Stomach (tissue), 9 donors: Measurements from ENCODE around the gene ESD. TPM values are rescaled to one million over a fixed set of nuclear protein-coding genes. Genes with fewer than 3 reads are reported as not detected.

ENCODE experiments used
- DNase-seq, 2 donors: peaks; one replicate each; pipeline versions ENCODE4 v3.0.0 to v3.0.0-alpha.2; 2013 to 2019
- H3K27ac ChIP-seq, 5 donors: fragments of 200-600 bp in 4 of 5; sonication (generic) in 4 of 5; one replicate each; pipeline ENCODE4 v1.5.1; 2013 to 2019; ENCODE audit warnings: mild to moderate bottlenecking in 1 of 5, moderate library complexity in 1 of 5
- H3K27me3 ChIP-seq, 3 donors: fragments of 200-600 bp; sonication (generic); one replicate each; pipeline ENCODE4 v1.5.1; 2017 to 2019; ENCODE audit warnings: mixed run types in 1 of 3
- H3K36me3 ChIP-seq, 4 donors: fragments of 200-600 bp; sonication (generic); 1 replicate in 3 of 4; 2 replicates in 1 of 4; pipeline ENCODE4 v1.5.1; 2016 to 2019
- H3K4me1 ChIP-seq, 4 donors: fragments of 200-600 bp; sonication (generic); one replicate each; pipeline ENCODE4 v1.5.1; 2016 to 2019
- H3K4me3 ChIP-seq, 4 donors: fragments of 200-600 bp; sonication (generic) in 3 of 4; one replicate each; pipeline ENCODE4 v1.5.1; 2016 to 2019; ENCODE audit warnings: mild to moderate bottlenecking in 1 of 4
- H3K9me3 ChIP-seq, 4 donors: fragments of 200-600 bp; sonication (generic); one replicate each; pipeline ENCODE4 v1.5.1; 2016 to 2019
- EP300 ChIP-seq: sonication (generic); formaldehyde crosslinking; IDR thresholded peaks from one replicate; pipeline ENCODE4 v1.6.1; 2017; ENCODE audit warnings: antibody characterized with exemption
- POLR2A ChIP-seq, 4 donors: fragments of 450-650 bp; IDR thresholded peaks; one replicate each; pipeline ENCODE4 v1.6.1; 2016; ENCODE audit warnings: antibody characterized with exemption in 4 of 4, control low read depth in 2 of 4, mild to moderate bottlenecking in 1 of 4, moderate library complexity in 1 of 4
- POLR2AphosphoS5 ChIP-seq, 3 donors: sonication (generic); formaldehyde crosslinking; IDR thresholded peaks; one replicate each; pipeline ENCODE4 v1.6.1; 2016; ENCODE audit warnings: antibody characterized with exemption in 3 of 3
- WGBS, 5 donors: extraction: QIAGEN DNeasy Blood & Tissue Kit in 3 of 5; methylation state at CpG; one replicate each; pipeline versions ENCODE4 v1.1.5 to v1.1.7; 2013 to 2018; 5-methylcytosine and 5-hydroxymethylcytosine counted together
- intact Hi-C: fragments of 100-400 bp; cut with DNase I; formaldehyde crosslinking; loops from one replicate; pipeline ENCODE4 v1.15.1; 2023; ENCODE audit warnings: low total_unique reads
- polyA plus RNA-seq, 3 donors: library from polyadenylated mRNA; stranded (reverse); fragments of 200-250 nt; gene quantifications; one replicate each; pipeline ENCODE4 v1.2.3, GENCODE V29; 2013
- total RNA-seq, 5 donors: library from RNA; depleted of rRNA; stranded (reverse); fragments of >200 nt; gene quantifications; one replicate each; pipeline versions ENCODE4 v1.1.0 to v1.2.3, GENCODE V29; 2014 to 2016
- TF ChIP-seq, protein P1 (sequence below), 7 experiments: fragments of 450-650 bp in 4 of 7; fragments of 200-600 bp in 3 of 7; sonication (generic) in 3 of 7; IDR thresholded peaks; one replicate each; pipeline ENCODE4 v1.5.1; 2016 to 2019; ENCODE audit warnings: antibody characterized with exemption in 7 of 7, control low read depth in 2 of 7, mild to moderate bottlenecking in 1 of 7
- donor health status: healthy with polysubstance abuse.
- donor health status: Bipolar disorder and iron deficiency.
- donor health status: healthy.

ESD gene
- total and polyA plus RNA-seq, 8 donors = 26.8 to 116 (median 93.9) TPM

DNA sequence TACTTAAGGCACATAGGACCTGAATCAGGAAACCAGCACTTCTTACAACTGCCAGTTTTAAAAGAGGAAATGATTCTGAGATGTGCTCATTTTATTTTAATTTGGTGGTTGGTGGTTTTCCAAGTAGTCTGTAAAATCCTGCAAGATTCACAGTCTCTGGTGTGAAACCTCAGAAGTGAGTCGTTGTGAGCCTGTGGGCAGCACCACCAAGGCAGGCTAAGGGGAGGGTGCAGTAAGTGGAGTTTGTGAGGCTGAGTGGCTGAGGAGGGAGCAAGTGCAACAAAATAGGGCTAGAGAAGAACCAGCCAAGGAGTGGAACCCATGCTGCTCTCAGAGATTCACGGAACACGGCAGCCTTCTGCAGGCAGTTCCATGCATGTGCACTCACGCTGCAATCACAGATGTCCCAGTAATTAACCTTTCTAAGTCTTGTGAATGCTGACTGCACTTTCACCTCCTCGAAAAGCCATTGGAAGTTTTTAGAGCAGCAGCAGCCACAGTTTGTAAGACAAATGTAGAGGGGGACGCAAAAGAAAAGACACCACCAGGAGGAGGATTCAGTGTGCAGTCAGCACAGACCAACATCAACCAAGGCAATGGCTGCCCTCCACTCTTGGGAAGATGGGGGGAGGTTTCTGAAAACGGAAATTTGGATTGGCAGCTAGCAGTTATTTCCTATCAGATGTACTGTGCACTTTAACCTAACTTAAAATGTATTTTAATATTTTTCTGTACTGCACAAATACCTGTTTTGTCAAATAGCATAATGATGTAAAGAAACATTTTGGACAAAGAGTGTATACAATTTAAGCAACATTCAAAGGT, 44.9 kb downstream of the ESD start:
- 53 to 72% (median 70%) methylated on average over 7 of the region's 7 CpGs for WGBS, 5 donors
- intact Hi-C loops = no loop called here
- H3K4me3 ChIP-seq = no peak overlapping the region
- no peaks in the 10 kb centered on the region for H3K9me3 ChIP-seq
- TF ChIP-seq, protein P1, sequence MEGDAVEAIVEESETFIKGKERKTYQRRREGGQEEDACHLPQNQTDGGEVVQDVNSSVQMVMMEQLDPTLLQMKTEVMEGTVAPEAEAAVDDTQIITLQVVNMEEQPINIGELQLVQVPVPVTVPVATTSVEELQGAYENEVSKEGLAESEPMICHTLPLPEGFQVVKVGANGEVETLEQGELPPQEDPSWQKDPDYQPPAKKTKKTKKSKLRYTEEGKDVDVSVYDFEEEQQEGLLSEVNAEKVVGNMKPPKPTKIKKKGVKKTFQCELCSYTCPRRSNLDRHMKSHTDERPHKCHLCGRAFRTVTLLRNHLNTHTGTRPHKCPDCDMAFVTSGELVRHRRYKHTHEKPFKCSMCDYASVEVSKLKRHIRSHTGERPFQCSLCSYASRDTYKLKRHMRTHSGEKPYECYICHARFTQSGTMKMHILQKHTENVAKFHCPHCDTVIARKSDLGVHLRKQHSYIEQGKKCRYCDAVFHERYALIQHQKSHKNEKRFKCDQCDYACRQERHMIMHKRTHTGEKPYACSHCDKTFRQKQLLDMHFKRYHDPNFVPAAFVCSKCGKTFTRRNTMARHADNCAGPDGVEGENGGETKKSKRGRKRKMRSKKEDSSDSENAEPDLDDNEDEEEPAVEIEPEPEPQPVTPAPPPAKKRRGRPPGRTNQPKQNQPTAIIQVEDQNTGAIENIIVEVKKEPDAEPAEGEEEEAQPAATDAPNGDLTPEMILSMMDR (IDR thresholded peaks at IDR 0.05) = no peak
- TF ChIP-seq POLR2A (IDR thresholded peaks at IDR 0.05) (no peak), EP300 (no peak), POLR2AphosphoS5 (IDR thresholded peaks at IDR 0.05) (no peak)
- peaks cover 0 to 24% (median 5%) of the 10 kb centered on the region in 4 donors for H3K4me1 ChIP-seq
- no peaks in the 10 kb centered on the region for H3K27me3 ChIP-seq
- peak in 1 of 2 donors; percentile 35 for DNase-seq
- peaks cover 31 to 51% (median 51%) of the 10 kb centered on the region in 4 donors for H3K36me3 ChIP-seq
- H3K27ac ChIP-seq = no peak overlapping the region

DNA sequence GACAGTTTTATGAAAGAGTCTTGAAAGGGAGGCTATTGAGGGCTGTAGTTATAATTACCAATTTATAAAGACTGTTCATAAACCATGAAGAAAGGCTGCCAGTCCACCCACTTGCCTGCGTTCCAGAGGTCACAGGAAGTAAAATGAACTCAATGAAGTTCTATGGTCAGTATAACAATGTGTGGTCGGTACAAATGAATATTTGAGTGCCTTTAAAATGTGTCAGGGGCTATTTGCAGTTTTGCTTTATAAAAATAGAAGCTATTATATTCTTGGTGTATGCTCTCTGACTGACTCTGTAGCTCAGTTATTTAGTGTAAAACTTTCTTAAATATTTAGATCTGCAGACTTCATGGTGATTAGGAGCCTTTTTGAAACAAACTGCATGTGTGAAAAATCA, 47.0 kb downstream of the ESD start:
- H3K27ac ChIP-seq = no peak overlapping the region
- no peaks in the 10 kb centered on the region for H3K27me3 ChIP-seq
- H3K4me3 ChIP-seq = no peak overlapping the region
- WGBS, 5 donors = 64 to 70% (median 70%) methylated on average over 2 of the region's 2 CpGs
- DNase-seq = no peak
- H3K9me3 ChIP-seq = no peaks in the 10 kb centered on the region
- peaks cover 36 to 72% (median 70%) of the 10 kb centered on the region in 4 donors for H3K36me3 ChIP-seq
- TF ChIP-seq, protein P1 (IDR thresholded peaks at IDR 0.05) = no peak
- TF ChIP-seq POLR2A (IDR thresholded peaks at IDR 0.05) (no peak), POLR2AphosphoS5 (IDR thresholded peaks at IDR 0.05) (no peak), EP300 (no peak)
- peaks cover 0 to 17% (median 0%) of the 10 kb centered on the region in 4 donors for H3K4me1 ChIP-seq
- intact Hi-C loops = no loop called here

DNA sequence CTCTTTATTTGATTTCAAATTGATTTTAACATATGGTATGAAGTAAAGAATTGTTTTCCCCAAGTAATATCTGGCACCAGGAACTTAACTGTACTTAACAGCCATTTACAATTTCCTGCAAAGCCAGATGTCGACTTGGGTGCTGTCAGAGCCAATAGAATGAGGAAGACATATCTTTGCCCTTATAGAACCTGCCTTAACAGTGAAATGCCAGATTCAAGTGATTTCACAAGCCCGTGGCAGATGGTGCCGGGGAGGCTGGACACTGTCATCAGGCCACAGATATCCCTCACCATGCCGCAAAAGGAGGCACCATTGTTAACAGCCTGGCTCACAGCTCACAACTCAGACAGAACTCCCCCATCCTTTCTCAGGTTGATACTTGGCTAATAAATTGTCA, 48.7 kb downstream of the ESD start:
- Histone ChIP-seq H3K9me3 (no peaks in the 10 kb centered on the region), H3K4me3 (no peak overlapping the region), H3K27ac (no peak overlapping the region), H3K4me1 (peaks cover 0 to 12% (median 0%) of the 10 kb centered on the region in 4 donors), H3K27me3 (no peaks in the 10 kb centered on the region), H3K36me3 (peaks cover 38 to 88% (median 86%) of the 10 kb centered on the region in 4 donors)
- WGBS, 5 donors = 88 to 92% (median 90%) methylated on average over 4 of the region's 4 CpGs
- TF ChIP-seq POLR2AphosphoS5 (IDR thresholded peaks at IDR 0.05) (no peak), POLR2A (IDR thresholded peaks at IDR 0.05) (no peak), EP300 (no peak)
- TF ChIP-seq, protein P1 (IDR thresholded peaks at IDR 0.05) = no peak
- no peak for DNase-seq
- intact Hi-C loops = no loop called here

DNA sequence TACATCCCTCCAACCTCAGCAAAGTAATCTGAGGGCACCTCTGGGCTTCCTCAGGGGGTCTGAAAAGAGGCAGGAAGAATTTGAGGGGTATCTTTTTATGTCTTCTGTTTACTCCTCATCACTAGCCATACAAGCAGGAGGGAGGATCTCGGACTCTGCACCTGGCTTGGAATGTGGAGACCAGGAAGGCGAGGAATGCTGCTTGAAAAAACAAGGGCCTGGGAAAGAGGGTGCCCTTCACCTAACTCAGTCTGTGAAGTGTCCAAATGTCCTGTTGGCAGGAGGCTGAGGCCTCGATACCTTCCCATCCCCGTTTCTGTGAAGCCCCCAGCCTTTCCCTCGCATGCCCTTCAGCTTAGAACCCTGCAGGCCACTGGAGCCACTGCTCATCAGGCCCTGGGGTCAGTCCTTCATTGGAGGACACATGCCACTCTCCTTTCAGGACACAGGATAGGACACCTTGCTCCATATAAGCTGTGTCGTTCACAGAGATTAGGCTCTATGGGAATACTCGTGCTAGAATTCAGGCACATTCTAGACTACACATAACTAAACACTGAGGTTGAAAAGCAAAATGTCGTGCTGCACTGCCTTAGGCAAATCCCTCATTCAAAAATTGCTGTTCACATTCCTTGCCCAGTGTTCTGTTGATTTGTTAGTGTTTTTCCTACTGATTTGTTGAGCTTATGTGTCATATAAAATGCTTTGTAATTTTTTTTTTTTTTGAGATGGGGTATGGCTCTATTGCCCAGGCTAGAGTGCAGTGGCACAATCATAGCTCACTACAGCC, 49.7 kb downstream of the ESD start:
- WGBS, 5 donors = 89 to 99% (median 96%) methylated on average over 8 of the region's 8 CpGs
- intact Hi-C loops = no loop called here
- DNase-seq = no peak
- no peak overlapping the region for H3K27ac ChIP-seq
- TF ChIP-seq EP300 = no peak
- no peak for TF ChIP-seq POLR2A (IDR thresholded peaks at IDR 0.05)
- TF ChIP-seq, protein P1 (IDR thresholded peaks at IDR 0.05) = no peak
- no peak for TF ChIP-seq POLR2AphosphoS5 (IDR thresholded peaks at IDR 0.05)
- peaks cover 0 to 11% (median 0%) of the 10 kb centered on the region in 4 donors for H3K4me1 ChIP-seq
- no peak overlapping the region for H3K4me3 ChIP-seq
- peaks cover 40 to 98% (median 96%) of the 10 kb centered on the region in 4 donors for H3K36me3 ChIP-seq
- no peaks in the 10 kb centered on the region for H3K27me3 ChIP-seq
- H3K9me3 ChIP-seq = no peaks in the 10 kb centered on the region
